Measurements from ENCODE around the gene RAB35. TPM values are rescaled to one million over a fixed set of nuclear protein-coding genes. Genes with fewer than 3 reads are reported as not detected.

RAB35 gene
- 10 to 100 TPM in 5 of 6 donors, 1 to 10 TPM in 1; 6.2 to 16.6 (median 14.6) TPM for polyA plus RNA-seq (ENCODE audit: low read depth in 6 of 6)

DNA sequence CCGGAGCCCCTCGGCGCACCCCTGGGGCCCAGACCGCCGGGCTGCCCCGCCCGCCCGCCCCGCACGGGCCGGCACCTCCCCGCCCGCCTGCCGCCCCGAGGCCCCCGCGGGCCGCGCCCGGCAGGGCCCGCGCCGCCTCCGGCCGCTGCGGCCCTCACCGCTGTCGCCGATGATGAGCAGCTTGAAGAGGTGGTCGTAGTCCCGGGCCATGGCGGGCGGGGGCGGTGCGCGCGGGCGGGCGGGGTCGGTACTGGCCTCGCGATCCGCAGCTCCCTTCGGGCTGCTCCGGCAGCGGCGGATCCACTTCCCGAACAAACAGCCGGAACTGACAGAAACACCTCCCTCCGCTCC is at the start of gene RAB35:
Gene RAB35 (minus strand): TSS at position 313 of the 351 bp plus-strand sequence. CDS start 103 bp downstream, at position 210.
- no peak for ATAC-seq (ENCODE audit: low read depth in 2 of 2)
- Mint-ChIP-seq H3K36me3 (no peaks in the 10 kb centered on the region), H3K4me3 (peak within 1 kb of the TSS; percentile 78 to 96 (median 94)), H3K27ac (peak within 1 kb of the TSS; percentile 4 to 94 (median 89)), H3K27me3 (no peaks in the 10 kb centered on the region), H3K4me1 (peaks cover 63 to 74% (median 73%) of the 10 kb centered on the region in 3 donors), H3K9me3 (no peaks in the 10 kb centered on the region)
- no peak for DNase-seq

DNA sequence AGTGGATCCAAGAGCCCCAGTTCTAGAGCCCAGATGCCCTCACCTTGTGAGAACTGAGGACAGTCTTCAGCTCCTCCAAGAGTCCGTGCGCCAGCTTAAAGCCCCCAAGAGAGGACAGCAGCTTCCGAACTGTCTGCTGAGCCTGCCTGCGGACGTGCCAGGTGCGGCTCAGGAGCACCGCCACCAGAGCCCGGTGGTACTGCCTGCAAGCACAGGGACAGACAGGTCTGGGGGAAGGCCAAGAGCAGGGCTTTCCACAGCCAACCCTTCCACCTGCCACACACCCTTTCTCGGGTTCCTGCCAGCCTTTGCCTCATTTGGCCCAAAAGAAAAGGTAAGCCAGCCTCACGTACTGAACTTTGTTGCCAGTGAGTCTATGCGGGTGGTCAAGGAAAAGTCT is 47.7 kb upstream of the RAB35 start:
- ATAC-seq (ENCODE audit: low read depth in 2 of 2): no peak
- H3K27ac Mint-ChIP-seq: no peak overlapping the region
- peaks cover 0 to 6% (median 0%) of the 10 kb centered on the region in 3 donors for H3K4me1 Mint-ChIP-seq
- H3K4me3 Mint-ChIP-seq: no peak overlapping the region
- H3K9me3 Mint-ChIP-seq: no peaks in the 10 kb centered on the region
- peaks cover 13 to 32% of the 10 kb centered on the region in 2 donors for H3K36me3 Mint-ChIP-seq
- no peaks in the 10 kb centered on the region for H3K27me3 Mint-ChIP-seq
- no peak for DNase-seq

DNA sequence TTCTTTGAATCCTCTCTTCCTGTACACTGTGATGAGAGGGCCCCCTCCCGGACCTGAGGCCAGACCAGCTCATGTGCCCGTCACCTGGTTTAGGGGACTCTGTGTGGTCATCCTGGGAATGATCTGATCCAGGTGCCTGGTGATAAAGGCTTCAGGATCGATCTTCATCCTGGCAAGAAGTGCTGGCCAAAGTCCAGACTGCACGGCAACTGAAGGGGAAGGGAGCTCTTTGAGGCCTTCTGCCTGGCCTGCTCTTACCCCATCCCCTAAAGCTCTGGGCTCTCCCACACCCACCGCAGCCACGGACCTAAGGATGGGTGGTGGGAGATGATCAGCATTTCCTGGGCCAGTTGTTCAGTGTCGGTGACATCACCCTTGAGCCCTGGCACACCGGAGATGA is 46.2 kb upstream of the RAB35 start:
- Mint-ChIP-seq H3K9me3 (no peaks in the 10 kb centered on the region), H3K4me3 (no peak overlapping the region), H3K4me1 (peaks cover 0 to 6% (median 0%) of the 10 kb centered on the region in 3 donors), H3K36me3 (peaks cover 12 to 23% of the 10 kb centered on the region in 2 donors), H3K27ac (no peak overlapping the region), H3K27me3 (no peaks in the 10 kb centered on the region)
- DNase-seq (no peak), ATAC-seq (ENCODE audit: low read depth in 2 of 2) (no peak)

DNA sequence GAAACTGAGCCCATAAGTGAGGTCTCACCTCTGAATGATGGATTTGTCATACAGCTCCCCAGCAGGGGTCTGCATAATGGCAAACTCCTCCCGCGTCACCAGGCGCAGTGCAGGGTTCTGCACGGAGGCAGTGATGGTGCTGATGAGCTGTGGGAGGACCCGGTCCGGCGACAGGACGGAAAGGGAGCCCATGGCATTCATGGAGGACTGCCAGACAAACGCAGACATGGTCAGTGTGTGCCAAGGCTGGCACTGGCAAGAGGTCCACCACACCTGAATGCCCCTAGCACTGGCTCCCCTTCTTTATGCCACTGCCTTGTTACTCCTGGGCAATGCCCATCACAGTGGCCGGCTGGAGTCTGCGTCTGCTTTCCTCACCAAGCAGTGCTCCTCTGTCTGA is 45.3 kb upstream of the RAB35 start:
- H3K36me3 Mint-ChIP-seq: peaks cover 12 to 32% of the 10 kb centered on the region in 2 donors
- DNase-seq: no peak
- no peak overlapping the region for H3K27ac Mint-ChIP-seq
- H3K4me3 Mint-ChIP-seq: peak overlapping the region in 1 of 8 donors; percentile 22
- ATAC-seq (ENCODE audit: low read depth in 2 of 2): no peak
- peaks cover 0 to 6% (median 0%) of the 10 kb centered on the region in 3 donors for H3K4me1 Mint-ChIP-seq
- no peaks in the 10 kb centered on the region for H3K27me3 Mint-ChIP-seq
- H3K9me3 Mint-ChIP-seq: no peaks in the 10 kb centered on the region

DNA sequence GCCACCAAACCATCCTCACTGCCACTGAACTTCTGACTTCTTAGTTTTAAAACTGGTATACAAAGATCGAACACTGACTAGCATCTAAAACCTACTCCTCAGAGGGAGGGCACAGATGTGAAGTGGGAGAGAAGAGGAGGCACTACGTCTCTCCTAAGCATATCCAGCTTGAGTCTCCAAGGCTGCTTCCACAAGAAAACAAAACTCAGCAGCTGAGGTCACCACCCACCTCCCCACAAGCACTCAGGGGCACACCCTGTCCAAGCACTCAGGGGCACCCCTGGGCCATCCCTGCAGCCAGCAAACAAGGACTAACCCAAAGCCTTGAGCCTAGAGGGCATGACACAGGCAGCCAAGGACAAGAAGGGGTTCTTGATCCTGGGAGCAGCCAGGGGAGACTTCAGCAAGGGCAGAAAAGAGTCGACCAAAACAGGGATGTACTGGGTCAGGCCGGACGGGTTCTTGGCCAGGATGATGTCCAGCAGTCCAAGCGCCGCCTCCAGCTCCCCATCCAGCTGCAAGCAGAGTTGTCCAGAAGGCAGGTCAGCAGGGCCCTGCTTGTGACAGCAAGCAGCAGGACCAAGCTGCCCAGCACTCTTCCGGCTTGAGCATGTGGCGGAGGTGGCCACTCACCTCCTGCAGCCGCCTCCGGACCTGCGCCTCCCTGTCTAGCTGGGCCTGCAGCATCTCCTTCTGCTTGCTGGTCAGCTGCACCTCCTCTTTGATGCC is 43.1 kb upstream of the RAB35 start:
- peaks cover 0 to 6% (median 0%) of the 10 kb centered on the region in 3 donors for H3K4me1 Mint-ChIP-seq
- DNase-seq (no peak), ATAC-seq (ENCODE audit: low read depth in 2 of 2) (no peak)
- H3K4me3 Mint-ChIP-seq: no peak overlapping the region
- peaks cover 18 to 41% of the 10 kb centered on the region in 2 donors for H3K36me3 Mint-ChIP-seq
- peak overlapping the region in 3 of 6 donors; percentile 21 to 54 (median 43) for H3K27ac Mint-ChIP-seq
- H3K27me3 Mint-ChIP-seq: no peaks in the 10 kb centered on the region
- no peaks in the 10 kb centered on the region for H3K9me3 Mint-ChIP-seq

DNA sequence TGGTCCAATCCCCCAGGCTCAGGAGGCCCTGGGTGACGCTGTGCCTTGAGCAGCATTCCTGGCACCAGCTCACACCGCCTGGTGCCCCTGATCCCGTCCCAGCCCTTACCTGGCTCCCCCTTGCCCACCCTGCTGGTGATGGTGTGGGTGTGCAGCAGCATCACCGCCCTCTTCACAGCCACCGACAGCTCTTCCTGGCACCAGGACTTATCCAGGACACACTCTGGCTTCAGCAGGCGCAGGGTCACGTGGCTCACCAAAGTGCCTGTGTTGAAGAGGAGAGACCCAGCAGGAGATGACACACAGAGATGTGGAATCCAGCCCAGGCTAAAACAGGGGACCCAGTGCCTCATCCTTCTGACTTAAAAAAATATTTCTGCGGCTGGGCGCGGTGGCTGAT is 41.8 kb upstream of the RAB35 start:
- Mint-ChIP-seq H3K27me3 (no peaks in the 10 kb centered on the region), H3K36me3 (peaks cover 18 to 41% of the 10 kb centered on the region in 2 donors), H3K4me1 (peaks cover 0 to 6% (median 0%) of the 10 kb centered on the region in 3 donors), H3K4me3 (no peak overlapping the region), H3K9me3 (no peaks in the 10 kb centered on the region), H3K27ac (no peak overlapping the region)
- DNase-seq (no peak), ATAC-seq (ENCODE audit: low read depth in 2 of 2) (no peak)

DNA sequence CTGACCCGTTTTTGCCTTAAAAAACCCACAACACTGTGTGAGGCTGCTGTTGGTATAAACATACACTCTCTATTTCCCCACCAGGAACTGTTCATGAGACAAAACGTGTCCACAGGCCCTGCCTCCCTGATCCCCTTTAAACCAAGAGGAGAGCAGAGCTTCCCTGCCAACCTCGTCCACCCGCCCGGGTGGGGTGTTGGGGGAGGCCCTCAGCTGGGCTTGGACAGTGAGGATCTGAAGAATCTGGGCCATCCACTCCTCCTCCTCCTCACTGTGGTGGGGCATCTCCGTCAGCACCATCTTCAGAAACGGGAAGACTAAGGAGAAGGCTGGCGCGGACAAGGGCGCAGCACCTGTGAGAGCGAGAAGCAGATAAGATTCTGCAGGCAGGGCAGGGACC is 41.1 kb upstream of the RAB35 start:
- no peaks in the 10 kb centered on the region for H3K9me3 Mint-ChIP-seq

DNA sequence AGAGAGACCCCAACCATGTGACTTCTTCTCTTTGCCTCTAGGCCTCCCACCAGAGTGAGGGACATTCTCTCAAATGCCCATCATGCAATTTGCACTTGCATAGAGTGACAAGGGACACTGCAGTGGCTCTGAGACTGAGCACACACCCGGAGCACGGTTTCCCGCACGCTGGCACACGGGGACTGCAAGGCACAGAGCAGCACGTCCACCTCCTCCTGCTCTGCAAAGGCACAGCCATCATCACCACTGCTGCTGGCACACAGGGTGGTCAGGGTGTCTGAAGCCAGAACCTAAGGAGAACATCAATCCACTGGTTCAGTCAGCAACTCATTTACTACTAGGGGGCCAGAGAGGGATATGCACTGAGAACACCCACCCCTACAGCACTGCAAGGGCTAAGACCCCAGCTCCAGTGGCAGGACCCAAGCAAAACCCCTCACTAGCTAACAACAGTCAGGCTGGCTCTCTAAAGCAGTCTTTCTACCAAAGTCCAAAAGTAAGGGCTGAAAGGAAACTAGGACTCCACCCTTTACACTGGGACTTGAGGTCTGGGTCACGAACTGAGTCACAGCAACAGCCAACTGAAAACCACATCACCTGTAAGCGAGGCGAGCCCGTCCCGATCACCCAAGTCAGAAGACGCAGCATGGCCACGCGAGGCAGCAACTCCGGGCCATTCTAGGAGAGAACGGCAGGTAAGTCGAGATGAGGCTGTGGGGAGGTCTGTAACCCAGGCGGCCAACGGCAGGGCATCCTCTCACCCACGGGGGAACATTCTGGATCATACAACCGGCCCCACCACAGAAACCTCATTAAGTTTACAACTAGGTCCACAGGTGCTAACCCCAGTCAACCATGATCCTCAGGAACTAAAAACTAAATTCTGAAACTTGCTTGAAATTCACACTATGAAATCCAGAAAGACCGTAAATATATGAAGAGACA is 40.0 kb upstream of the RAB35 start:
- Mint-ChIP-seq H3K27me3 (no peaks in the 10 kb centered on the region), H3K4me3 (peak overlapping the region in 1 of 8 donors; percentile 31), H3K27ac (peak overlapping the region in 2 of 6 donors; percentile 16 to 49), H3K36me3 (peaks cover 18 to 32% of the 10 kb centered on the region in 2 donors), H3K9me3 (no peaks in the 10 kb centered on the region), H3K4me1 (no peaks in the 10 kb centered on the region)
- DNase-seq (no peak), ATAC-seq (ENCODE audit: low read depth in 2 of 2) (no peak)

More for the DNA sequence above, 41.1 kb upstream of the RAB35 start:
- H3K36me3 Mint-ChIP-seq: peaks cover 18 to 39% of the 10 kb centered on the region in 2 donors
- no peak overlapping the region for H3K4me3 Mint-ChIP-seq
- no peaks in the 10 kb centered on the region for H3K27me3 Mint-ChIP-seq
- H3K4me1 Mint-ChIP-seq: peaks cover 0 to 5% (median 0%) of the 10 kb centered on the region in 3 donors
- ATAC-seq (ENCODE audit: low read depth in 2 of 2): no peak
- no peak for DNase-seq
- no peak overlapping the region for H3K27ac Mint-ChIP-seq

DNA sequence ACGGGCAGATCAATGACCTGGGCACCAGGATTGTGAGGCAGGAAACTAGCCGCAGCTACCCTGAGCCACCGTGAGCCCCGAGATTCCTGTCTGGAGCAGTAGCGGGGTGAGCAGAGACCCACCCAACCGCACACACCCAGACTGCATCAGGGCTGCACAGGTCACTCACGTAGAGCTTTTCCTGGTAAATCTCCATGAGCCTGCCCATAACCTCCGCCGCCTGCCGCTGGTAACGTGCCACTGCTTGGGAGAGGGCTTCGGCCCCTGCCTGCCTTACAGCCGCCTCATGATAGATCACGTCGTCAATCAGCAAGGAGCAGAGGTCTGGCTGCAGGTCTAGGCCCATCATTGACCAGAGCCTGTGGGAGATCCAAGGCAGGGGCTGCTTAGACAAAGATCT is 38.5 kb upstream of the RAB35 start:
- no peaks in the 10 kb centered on the region for H3K27me3 Mint-ChIP-seq
- H3K36me3 Mint-ChIP-seq: peaks cover 13 to 21% of the 10 kb centered on the region in 2 donors
- ATAC-seq (ENCODE audit: low read depth in 2 of 2) (no peak), DNase-seq (no peak)
- H3K4me3 Mint-ChIP-seq: no peak overlapping the region
- H3K9me3 Mint-ChIP-seq: no peaks in the 10 kb centered on the region
- H3K4me1 Mint-ChIP-seq: no peaks in the 10 kb centered on the region
- no peak overlapping the region for H3K27ac Mint-ChIP-seq

DNA sequence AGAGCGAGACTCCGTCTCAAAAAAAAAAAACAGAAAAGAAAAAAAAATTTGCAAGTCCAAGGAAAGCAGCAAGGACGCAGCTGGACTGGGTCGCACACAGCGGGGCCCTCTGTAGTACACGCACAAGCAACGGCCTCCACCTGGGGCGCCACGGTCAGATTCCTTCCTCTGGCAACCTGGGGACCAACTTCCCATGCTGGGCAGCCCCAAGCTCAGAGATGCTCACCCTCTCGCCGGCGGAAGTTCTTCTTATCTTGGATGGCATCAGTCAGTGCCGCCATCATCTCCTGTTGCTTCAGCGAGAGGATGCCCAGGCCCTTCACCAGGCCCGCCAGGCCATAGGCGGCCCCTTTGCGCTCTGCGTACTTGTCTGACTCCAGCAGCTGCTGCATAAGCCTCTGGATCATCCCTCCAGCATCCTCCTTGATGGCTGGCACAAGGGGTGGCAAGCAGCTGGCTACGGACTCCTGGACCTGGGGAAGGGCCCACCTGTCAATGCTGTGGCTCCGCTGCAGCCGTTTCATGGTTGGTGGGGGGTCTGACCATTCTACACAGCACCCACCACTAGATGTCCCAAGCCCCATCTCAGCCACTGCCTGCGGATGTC is 34.5 kb upstream of the RAB35 start:
- peaks cover 0 to 2% (median 0%) of the 10 kb centered on the region in 3 donors for H3K4me1 Mint-ChIP-seq
- DNase-seq (no peak), ATAC-seq (ENCODE audit: low read depth in 2 of 2) (no peak)
- H3K4me3 Mint-ChIP-seq: peak overlapping the region in 1 of 8 donors; percentile 15
- peaks cover 5 to 8% of the 10 kb centered on the region in 2 donors for H3K36me3 Mint-ChIP-seq
- H3K27me3 Mint-ChIP-seq: no peaks in the 10 kb centered on the region
- no peaks in the 10 kb centered on the region for H3K9me3 Mint-ChIP-seq
- no peak overlapping the region for H3K27ac Mint-ChIP-seq

DNA sequence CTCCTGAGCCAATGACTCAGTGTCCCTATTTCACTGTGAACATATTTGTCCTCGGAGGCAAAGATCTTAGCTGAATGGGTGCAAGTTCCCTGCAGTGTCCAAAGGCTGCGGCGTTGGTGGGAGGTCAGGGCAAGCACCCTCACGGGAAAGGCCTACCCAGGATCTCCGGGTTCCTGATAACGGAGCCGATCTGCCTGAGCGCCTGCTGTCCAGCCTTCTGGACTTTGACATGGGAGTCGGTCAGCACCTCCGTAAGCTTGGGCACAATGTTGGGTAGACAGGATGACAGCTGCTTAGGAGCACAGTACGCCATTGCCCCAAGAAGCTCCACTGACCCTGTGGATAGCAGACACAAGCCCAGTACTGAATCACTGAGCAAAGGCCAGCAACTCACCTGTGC is 31.5 kb upstream of the RAB35 start:
- Mint-ChIP-seq H3K9me3 (no peaks in the 10 kb centered on the region), H3K4me3 (no peak overlapping the region), H3K27ac (no peak overlapping the region), H3K4me1 (peaks cover 0 to 2% (median 0%) of the 10 kb centered on the region in 3 donors), H3K36me3 (peaks cover 5 to 8% of the 10 kb centered on the region in 2 donors), H3K27me3 (no peaks in the 10 kb centered on the region)
- no peak for DNase-seq
- ATAC-seq (ENCODE audit: low read depth in 2 of 2): no peak

DNA sequence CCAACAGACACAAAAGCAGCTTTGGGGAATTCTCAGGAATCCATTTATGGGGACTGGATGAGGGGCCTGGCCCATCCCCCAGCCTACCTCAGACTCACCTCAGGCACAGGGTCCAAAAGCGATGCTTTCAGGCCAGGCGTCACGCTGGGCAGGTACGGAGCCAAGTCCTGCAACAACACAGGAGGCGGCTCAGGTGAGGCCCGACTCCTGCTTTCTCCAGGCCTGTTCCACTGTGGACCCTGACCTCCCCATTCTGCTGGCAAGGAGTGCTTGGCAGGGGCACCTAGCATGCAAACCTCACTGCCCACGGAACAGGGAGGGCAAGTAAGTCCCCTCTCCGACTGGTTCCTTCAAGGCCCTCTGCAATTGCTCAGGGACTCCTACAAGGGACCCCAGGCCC is 28.6 kb upstream of the RAB35 start:
- DNase-seq (no peak), ATAC-seq (ENCODE audit: low read depth in 2 of 2) (no peak)
- Mint-ChIP-seq H3K36me3 (peaks cover 18 to 23% of the 10 kb centered on the region in 2 donors), H3K27me3 (no peaks in the 10 kb centered on the region), H3K9me3 (no peaks in the 10 kb centered on the region), H3K4me1 (peaks cover 0 to 5% (median 2%) of the 10 kb centered on the region in 3 donors), H3K4me3 (no peak overlapping the region), H3K27ac (no peak overlapping the region)

DNA sequence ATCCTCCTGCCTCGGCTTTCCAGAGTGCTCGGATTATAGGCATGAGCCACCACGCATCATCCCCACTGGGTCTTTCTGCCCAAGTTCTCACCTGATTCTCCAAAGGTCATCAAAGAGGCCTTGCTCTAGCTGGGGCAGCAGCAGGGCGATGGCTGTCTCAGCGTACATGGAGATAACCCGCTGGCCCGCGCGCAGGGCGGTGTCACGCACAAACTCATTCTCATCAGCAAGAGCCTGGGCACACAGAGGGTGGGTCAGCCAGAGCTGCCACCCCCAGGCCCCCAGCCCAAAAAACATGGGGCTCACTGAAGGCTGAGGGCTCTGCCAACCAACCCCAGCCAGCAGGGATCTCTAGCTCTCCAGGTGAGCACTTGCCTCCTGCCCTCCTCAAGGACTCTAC is 27.7 kb upstream of the RAB35 start:
- no peak overlapping the region for H3K4me3 Mint-ChIP-seq
- no peak for ATAC-seq (ENCODE audit: low read depth in 2 of 2)
- no peak overlapping the region for H3K27ac Mint-ChIP-seq
- no peaks in the 10 kb centered on the region for H3K27me3 Mint-ChIP-seq
- no peak for DNase-seq
- peaks cover 24 to 31% of the 10 kb centered on the region in 2 donors for H3K36me3 Mint-ChIP-seq
- H3K9me3 Mint-ChIP-seq: no peaks in the 10 kb centered on the region
- H3K4me1 Mint-ChIP-seq: peaks cover 0 to 5% (median 2%) of the 10 kb centered on the region in 3 donors
